Activated CD4-positive, CD25-positive, alpha-beta regulatory T cell treated with anti-CD3 and anti-CD28 coated beads, Interleukin-2, amount 50 U/mL, for 16 hours (primary cell): ENCODE results near the gene FALEC.
A peak's percentile ranks its signal among the peaks of the same experiment; 100 is the strongest.
"Not testable (repeated sequence)": the region's sequence is repeated elsewhere in the genome, so short reads cannot be mapped to it uniquely, and the experiment has no call there.

Experiments used
- DNase-seq: peaks from one replicate; pipeline ENCODE4 v3.0.0-alpha.2; 2020; ENCODE audit warnings: low read depth, low spot score

FALEC gene

DNA sequence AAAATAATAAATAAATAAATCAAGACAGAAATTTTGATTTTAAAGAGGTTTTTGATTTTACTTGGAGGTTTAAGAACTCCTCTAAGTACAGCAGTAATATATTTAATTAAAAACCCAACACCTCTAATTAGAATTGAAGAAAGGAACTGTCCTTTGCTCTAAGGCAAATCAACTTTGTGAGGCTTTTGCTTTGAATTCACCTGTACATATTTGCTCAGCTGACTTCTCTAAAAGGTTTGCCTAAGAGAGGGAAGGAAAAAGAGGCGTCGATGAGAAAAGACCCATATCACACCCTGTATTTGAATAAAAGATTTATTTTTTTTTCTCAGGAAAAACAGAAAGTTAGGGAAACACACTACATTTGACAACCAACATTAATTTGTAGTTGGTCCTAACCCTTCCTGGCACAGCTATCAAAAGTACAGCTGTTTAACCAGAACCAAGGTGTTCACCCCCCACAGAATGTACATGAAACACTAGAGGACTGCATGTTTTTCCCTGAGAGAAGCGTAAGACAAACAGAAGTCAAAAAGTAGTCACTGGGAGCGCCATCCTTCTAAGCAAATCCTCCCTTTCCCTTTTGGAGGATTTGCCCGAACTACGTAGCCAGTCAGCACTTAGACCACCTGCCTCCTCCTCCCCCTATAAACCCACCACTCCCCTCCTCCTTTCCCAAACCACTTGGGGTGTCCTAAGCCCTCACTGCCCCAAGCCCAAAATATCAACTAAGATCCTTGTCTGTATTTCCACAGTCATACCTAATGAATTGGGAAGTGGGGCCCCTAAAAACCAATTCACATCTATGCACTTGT is 58.9 kb downstream of the FALEC start:
- no peak for DNase-seq

DNA sequence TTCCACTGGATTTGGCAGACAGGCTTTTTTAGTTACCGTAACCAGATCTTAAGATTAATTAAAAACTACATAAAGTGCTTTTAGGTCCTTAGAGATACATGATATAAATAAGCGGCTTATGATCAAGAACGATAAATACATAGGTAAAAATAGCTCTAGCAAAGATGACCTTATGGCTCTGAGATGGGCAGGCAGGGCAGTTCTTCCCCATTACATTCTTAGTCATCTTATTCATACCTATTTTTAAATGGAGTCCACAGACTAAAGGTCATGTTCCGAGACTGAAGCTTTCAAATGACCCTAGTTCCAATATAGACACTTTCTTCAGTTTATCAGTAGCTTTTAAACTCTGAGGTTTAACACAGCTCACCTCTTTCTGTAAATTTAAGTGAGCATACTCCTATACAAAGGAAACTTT is 59.5 kb downstream of the FALEC start:
- no peak for DNase-seq

DNA sequence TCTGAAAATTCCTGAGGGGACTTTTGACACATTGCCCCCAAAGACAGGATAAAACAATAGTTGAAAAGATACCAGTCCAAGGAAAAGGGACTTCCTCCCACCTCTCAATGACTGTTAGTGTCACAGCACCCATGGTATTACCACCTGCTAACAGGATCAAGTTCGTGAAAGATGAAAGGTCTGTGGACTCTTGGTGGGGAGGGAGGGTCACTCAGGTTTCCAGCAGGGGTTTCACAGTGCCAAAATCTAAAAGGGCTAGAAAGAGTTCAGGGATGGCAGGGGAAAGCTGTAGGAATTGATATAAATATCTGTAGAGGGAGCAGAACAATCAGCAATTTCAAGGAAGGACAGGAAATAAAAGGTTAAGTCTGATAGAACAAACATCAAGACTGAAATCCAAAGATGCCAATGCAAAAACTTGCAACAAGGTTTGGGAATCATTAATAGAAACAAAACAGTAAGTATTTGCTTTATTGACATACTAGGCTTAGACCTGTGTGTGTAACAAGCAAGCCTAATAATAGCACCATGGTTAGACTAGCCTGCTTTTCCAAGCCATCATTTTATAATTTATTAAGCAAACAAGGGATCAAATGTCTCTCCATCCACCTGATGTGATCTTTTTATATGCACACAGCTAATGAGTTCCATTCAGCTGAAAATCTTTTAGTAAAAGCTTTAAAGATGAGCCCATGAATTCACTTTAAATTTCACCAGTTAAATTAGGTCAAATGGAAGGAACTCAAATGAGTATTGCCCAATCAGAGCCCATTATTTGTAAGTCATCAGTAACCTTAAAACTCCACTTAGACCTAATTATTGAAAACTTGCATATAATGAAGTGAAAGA is 60.2 kb downstream of the FALEC start:
- DNase-seq: no peak

DNA sequence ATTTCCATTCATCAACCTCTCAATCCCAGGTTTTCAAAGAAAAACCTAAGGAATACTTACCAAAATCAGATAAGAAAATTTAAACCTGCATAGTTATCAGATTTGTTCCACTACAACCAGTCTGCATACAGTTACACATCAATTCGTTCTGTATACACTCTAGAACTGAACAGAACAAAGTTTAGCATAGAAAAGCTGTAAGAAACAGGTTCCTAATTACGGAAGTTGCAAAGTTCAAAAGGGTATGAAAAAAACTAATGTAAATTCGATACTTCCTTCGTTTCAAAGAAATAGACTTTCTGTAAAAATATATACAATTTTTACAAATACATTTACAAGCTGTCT is 60.8 kb downstream of the FALEC start:
- no peak for DNase-seq

DNA sequence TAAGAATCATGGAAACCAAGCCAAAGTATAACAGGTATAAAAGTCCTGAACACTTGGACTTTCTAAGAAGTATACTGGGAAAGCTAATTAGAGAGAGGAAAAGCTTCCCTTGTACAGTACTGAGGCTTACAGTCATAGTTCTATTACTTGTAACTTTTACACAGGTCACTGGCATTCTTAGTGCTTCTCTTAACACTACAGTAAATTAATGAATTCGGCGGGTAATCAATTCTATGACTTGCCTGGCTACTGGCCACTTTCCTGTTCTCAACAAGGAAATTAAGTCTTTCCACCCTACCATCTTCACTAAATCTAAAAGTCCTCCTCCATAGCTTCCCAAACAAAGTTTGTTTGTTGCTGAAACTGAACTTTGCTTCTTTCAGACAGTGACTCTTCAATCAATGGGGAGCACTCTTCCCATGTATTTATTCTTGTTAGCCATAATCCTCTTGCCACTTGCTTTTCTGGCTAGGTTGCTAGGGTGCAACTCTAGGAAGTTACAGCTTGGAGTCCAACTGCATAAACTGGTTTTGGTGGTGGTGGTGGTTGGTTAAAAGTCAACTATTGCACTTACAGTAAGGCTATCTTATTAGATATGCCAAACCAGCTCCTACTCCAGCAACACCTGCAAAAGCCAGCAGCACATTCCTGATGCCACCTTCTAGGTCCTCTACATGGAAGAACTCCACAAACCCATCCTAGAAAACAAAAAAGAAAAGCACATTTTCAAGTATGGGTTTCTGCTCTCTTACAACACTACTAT is 61.4 kb downstream of the FALEC start:
- DNase-seq: no peak

DNA sequence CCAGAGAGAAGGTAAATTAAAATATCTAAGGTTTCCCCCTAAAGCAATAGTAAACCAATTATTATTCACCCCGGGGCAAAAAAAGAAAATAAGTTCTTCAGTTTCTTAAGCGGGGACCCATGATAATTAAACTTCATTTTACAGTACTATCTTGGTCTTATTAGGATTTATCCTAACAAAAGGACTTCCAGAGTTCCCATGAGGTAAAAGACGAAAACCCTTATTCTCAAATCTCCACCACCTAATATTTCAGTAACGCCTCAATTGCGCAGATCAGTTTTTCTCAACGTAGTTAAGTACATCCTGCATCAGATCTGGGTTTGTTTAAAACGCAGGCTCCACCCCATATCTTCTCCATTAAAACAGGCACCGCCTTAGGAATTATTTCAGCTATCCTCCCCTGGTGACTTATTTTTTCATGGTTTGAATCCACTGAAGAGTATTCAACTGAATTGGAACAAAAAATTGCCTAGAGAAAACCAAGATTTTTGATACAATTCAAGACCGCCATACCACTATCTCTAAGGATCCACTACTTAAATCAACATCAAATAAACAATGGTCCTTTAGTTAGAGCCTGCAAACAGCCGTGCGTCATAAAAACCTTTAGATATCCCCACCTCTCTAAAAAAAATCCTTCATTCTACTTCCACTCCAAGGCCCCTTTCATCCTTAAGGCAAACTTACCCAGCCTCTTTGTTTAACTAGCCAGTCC is 62.2 kb downstream of the FALEC start:
- DNase-seq: no peak

DNA sequence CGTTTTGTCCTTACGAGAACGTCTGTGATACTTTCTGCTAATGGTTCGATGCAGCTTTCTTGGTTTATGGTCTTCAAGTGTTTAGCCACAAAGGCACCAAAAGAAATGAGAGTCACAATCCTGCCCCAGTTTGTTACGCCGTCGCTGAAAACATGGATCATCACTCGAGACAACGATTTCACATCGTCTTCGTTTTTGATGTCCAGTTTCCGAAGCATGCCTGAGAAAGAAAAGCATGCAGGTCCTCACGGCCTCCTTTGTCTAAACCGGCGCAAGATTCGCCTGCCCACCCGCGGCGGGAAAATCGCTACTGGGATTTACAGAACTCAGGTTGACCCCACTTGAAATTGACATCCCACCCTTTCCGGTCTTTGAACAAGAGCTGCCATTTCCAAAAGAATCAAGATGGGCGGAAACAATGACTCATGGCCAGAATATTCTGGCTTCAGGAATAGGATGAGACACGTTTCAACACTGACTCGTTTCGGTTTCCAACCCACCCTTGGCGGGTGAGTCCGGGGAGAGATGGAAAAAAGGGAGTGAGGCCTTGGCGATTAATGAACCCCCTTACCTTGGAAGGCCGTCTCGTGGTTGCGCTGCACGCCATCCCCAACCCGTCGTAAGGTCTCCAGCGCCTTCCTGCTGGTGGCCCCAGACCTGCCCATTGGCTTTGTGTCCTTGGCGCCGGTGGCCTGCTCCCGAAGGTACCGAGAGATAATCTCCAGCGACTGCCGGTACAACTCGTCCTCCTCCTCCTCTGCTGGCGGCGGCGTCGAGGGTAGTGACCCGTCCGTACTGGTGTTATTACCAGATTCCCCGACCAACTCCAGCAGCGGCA is 62.9 kb downstream of the FALEC start:
- no peak for DNase-seq

DNA sequence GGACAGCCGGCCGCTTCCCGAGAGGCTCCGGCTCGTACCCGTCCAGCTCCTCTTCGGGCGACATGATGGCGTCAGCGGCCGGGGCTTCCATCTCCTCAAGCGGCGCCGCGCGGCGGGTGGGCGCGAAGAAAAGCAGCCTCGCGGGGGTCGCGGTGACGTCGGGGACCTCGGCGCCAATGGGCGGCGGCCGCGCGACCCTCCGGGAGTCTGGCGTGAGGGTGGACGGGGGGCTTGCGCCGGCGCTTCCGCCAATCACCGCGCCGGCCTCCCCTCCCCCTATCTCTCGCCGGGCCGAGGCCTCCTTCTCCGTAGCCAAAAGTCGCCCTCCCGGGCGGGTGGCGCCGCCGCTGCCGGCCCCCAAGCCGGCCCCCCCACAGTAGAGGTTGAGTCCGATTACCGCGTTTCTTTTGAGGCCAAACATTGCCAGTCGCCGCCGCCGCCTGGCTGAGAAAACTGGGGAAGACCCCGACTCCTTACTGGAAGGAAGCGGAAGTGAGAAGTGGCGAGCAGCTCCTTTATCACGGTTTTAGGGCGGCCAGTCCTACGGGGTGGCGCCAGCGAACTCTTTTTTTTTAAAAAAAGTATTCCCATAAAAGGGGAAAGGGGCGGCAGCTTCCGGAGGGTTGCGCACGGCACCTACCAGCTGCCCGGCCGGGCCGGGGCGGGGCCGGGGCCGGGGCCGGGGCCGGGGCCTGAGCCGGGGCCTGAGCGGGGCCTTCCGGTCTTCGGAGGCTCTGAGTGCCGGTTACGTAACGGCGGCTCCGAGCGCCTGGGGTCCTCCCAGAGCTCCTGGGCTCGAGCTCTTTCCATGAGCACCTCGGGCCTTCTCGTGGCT is 63.8 kb downstream of the FALEC start, which contains the start of gene MCL1:
TSS of gene MCL1 (minus strand) at position 501 of the 835 bp plus-strand sequence. CDS start at position 421, 80 bp downstream.
- DNase-seq: peak; percentile 81

DNA sequence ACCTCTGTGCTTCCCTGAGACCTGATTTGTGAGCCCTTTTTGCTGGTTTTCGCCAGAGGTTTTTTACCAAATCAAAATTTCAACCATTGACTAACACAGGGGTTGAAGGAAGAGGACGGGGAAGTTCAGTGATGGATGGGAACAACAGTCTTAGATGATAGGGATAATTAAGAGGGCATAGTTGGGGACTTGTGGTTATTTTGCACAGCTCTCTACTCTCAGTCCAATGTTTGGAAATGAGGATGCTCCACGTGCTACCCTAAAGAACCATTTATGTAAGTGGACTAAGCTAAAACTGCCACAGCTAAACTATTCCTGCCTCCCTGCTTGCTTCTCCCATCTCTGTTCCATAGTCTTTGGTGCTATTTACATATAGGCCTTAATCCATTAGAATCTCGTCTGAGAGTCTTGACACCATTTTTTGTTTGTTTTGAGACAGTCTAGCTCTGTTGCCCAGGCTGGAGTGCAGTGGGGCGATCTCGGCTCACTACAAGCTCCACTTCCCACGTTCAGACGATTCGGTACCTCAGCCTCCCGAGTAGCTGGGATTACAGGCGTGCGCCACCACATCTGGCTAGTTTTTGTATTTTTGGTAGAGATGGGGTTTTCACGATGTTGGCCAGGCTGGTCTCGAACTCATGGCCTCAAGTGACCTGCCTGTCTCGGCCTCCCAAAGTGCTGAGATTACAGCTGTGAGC is 64.5 kb downstream of the FALEC start:
- DNase-seq: no peak

DNA sequence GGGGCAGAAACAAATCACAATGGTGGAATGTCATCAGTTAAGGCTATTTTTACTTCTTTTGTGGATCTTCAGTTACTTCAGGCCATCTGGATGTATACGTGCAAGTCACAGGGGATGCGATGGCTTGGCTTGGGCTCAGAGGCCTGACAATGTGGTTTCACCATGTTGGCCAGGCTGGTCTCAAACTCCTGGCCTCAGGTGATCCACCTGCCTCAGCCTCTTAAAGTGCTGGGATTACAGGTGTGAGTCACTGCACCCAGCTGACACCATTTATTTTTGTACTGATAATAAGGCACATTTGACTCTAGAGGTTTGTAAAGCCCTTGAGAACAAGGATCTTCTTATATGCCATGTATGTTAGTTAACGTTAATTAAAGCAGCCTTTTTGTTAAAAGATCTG is 65.4 kb downstream of the FALEC start:
- DNase-seq: not testable (repeated sequence)

DNA sequence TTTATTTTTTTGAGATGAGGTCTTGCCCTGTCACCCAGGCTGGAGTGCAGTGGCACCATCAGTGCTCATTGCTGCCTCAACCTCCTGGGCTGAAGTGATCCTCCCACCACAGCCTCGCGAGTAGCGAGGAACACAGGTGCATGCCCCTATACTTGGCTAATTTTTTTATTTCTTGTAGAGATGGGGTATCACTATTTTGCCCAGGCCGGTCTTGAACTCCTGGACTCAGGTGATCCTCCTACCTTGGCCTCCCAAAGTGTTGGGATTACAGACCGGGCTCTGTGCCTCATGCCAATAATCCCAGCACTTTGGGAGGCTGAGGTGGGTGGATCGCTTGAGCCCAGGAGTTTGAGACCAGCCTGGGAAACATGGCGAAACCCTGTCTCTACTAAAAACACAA is 65.9 kb downstream of the FALEC start:
- not testable (repeated sequence) for DNase-seq

DNA sequence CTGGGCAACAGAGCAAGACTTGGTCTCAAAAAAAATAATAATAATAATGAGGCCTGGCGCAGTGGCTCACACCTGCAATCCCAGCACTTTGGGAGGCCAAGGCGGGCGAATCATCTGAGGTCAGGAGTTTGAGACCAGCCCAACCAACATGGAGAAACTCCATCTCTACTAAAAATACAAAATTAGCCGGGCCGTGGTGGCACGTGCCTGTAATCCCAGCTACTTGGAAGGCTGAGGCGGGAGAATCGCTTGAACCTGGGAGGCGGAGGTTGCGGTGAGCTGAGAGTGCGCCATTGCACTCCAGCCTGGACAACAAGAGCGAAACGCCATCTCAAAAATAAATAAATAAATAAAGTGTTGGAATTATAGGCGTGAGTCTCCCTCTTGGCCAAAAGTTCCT is 66.4 kb downstream of the FALEC start:
- DNase-seq: not testable (repeated sequence)

DNA sequence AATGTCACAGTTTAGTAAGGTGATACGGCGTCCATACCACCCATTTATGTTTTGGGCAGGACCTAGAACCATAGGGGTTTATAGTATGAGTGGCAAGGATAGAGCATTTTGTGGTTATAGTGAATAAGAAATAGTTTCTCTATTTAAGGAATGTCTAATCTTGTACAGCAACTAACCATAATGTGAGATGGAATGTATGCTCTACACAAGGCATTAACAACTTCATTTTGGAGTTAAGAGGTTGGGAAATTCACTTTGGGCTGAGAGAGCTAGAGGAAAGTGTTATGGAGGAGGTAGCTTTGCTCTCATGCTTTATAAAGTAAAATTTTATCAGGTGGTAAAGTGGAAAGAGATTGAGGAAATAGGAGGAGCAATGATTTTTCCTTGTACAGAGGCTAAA is 66.8 kb downstream of the FALEC start:
- DNase-seq: no peak
